GM21367 (cell line): ENCODE data around the gene MSRB2.
"Not testable (repeated sequence)": the region's sequence is repeated elsewhere in the genome, so short reads cannot be mapped to it uniquely, and the experiment has no call there.

Experiments used
- ATAC-seq: cut with Tn5 transposase; IDR thresholded peaks from one replicate; pipeline ENCODE4 v1.9.1; 2021; ENCODE audit not compliant: unreplicated experiment

The MSRB2 gene

GRCh38 chr10:23069019-23069815 lies 26.2 kb upstream of the MSRB2 start:
- ATAC-seq, result no peak

GRCh38 chr10:23070092-23070912 lies 25.1 kb upstream of the MSRB2 start:
- not testable (repeated sequence) for ATAC-seq

GRCh38 chr10:23070913-23071218 lies 24.5 kb upstream of the MSRB2 start:
- no peak for ATAC-seq

GRCh38 chr10:23072593-23072992 lies 22.8 kb upstream of the MSRB2 start:
- not testable (repeated sequence) for ATAC-seq

DNA sequence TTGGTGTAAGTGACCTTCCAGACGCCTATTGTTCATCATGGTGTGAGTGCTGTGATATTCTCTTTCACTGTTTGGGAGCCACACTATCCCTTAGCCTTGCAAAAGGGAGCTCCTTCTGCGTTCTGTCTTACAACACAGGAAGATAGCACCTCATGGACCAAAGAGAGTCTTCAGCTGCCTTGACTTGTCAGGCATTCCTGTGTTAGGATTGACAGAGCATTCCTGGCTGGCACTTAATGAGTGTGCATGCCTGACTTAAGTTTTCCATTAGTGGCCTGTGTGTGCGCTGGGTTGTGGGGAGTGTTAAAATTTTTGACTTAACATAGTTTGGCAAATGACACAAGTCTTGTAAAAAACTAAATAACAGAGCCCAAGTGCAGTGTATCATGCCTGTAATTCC lies 21.9 kb upstream of the MSRB2 start:
- no peak for ATAC-seq

- ATAC-seq, result no peak
Observed at GRCh38 chr10:23075672-23076071, 19.7 kb upstream of the MSRB2 start.

GRCh38 chr10:23078114-23078513 lies 17.3 kb upstream of the MSRB2 start:
- ATAC-seq, result no peak

DNA sequence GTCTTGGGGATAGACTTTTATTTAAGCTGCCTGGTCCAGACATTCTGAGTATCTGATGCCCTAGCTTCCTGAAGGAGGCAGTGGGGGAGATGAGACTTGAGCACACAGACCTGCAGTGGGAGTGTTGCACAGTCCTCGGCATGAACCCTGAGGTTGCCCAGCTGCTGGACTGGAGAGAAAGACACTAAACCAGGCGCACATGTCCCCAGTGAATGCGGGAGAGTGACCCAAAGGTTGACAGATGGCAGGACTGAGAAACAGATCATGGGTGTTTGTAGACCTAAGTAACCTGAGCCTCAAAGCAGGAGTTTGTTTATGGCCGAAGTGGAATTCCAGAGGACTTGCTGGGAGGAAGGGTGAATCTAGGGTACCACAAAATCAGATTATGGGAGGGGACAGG lies 15.7 kb upstream of the MSRB2 start:
- no peak for ATAC-seq

GRCh38 chr10:23080262-23080661 lies 15.1 kb upstream of the MSRB2 start:
- ATAC-seq, result no peak

GRCh38 chr10:23081221-23081750 lies 14.1 kb upstream of the MSRB2 start:
- ATAC-seq, result no peak

DNA sequence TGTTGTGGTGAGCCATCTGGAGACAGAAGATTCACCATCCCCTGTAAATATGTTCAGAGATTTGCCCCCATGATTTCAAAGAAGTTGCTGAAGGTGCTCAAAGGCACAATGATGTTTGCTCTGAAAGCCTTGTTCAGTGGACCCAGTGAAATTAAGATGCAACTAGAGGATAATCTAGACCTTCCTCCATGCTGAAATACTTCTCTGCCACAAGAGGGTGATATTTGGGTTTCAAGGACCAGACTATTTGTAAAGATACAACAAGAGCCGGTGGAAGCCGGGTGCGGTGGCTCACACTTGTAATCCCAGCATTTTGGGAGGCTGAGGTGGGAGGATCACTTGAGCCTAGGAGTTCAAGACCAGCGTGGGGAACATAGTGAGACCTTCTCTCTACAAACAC lies 13.5 kb upstream of the MSRB2 start:
- ATAC-seq, result no peak

- ATAC-seq, result no peak
Observed at GRCh38 chr10:23088609-23089008, 6.8 kb upstream of the MSRB2 start.

- no peak for ATAC-seq
Observed at GRCh38 chr10:23094786-23095403, 484 bp upstream of the MSRB2 start.

DNA sequence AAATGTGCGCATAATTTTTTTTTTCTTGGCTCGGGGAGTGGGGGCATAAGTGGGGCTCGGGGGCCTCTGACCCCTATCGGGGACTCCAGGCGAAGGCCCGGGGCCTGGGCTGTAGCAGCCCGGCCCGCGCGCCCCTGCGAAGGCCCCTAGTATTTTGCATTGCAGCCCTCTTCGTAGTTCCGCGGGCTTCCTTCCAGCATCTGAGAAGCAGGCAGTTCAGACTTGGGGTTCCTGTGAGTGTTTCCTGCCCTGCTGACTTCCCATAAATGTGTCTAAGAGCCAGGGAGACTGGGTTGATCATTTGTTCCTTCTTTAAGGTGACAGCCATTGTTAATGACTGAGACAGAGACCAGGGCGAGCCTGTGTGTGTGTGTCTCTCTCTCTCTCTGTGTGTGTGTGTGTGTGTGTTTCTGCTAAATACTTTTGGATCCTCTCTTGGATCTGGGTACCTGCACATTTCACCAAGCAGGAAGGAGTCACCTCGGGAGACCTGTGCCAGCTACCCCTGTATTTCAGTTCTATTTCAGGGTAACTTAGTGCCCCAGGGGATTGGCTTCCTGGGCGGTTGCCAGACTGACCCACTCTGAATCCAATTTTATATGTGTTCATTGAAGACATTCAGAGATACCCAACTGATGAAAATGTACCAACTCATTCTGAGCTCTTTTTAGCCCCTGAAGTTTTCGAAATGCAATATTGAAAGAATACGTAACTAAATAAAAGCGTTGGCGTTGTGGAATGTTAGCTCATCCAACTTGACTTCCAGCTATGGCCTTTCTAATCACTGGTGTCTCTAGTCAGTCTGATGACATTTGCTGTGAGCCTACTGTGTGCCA lies 805 bp downstream of the MSRB2 start:
- peak; percentile 48 for ATAC-seq

DNA sequence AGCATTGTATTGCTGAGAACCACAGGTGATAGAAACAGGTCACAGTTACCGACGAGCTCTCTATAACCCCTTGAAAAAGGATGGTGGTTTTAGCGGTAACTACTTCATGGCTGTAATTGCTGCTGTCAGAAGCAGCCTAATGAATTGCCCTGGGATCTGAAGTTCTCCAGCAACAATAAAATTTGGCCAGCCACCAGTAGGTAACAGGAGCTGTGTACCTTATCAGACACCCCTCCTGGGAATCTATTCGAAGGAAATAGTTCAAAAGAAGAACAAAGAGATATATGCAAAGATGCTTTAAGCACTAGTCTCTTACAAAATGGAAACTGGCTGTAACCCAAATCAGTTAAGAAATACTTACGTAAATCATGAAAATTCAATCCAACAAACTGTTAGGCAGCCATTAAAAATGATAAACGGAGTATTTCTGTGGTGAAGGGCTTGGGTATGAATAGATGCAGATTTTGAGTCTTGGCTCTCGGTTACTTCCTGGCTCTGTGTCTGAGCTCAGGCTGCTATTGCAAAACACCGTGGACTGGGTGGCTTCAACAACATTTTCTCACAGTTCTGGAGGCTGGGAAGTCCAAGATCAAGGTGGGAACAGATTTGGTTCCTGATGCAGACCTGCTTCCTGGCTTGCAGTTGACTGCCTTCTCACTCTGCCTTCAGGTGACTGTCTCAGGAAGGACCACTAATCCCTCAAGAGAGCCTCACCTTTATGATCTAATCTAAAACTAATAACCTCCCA lies 1.6 kb downstream of the MSRB2 start:
- ATAC-seq, result no peak

- ATAC-seq, result no peak
Observed at GRCh38 chr10:23099079-23099478, 3.7 kb downstream of the MSRB2 start.

GRCh38 chr10:23099816-23100215 lies 4.4 kb downstream of the MSRB2 start:
- ATAC-seq, result no peak

GRCh38 chr10:23100331-23101030 lies 5.1 kb downstream of the MSRB2 start:
- no peak for ATAC-seq

- no peak for ATAC-seq
Observed at GRCh38 chr10:23106331-23107072, 11.1 kb downstream of the MSRB2 start.
